ENCODE results near the gene TMEM121B. TPM values are rescaled to one million over a fixed set of nuclear protein-coding genes. Genes with fewer than 3 reads are reported as not detected.
A peak's percentile ranks its signal among the peaks of the same experiment; 100 is the strongest.

The TMEM121B gene
- total and polyA plus RNA-seq, 4 donors, result 2.1 to 12.9 (median 8.6) TPM

- Histone ChIP-seq H3K36me3 (ENCODE audit: control insufficient read depth, insufficient read depth, low read length) (peaks cover 14% of the 10 kb centered on the region), H3K27ac (ENCODE audit: low read depth, low read length) (no peak overlapping the region), H3K27me3 (ENCODE audit: control insufficient read depth, insufficient read depth, low read length) (no peaks in the 10 kb centered on the region), H3K4me3 (ENCODE audit: low read depth, low read length) (no peak overlapping the region), H3K9me3 (ENCODE audit: control insufficient read depth, insufficient read depth, low read length) (no peaks in the 10 kb centered on the region), H3K4me1 (ENCODE audit: control insufficient read depth, insufficient read depth, low read length) (peaks cover 3% of the 10 kb centered on the region)
- DNase-seq (ENCODE audit: low read depth in 4 of 6, low spot score in 6 of 6), result no peak
- WGBS (ENCODE audit: insufficient coverage), result 78% methylated on average over 6 of the region's 7 CpGs
These were observed 22.8 kb downstream of the TMEM121B start for GRCh38 chr22:17098379-17098819.

GRCh38 chr22:17097701-17098100, 23.5 kb downstream of the TMEM121B start:
- Histone ChIP-seq H3K9me3 (ENCODE audit: control insufficient read depth, insufficient read depth, low read length) (no peaks in the 10 kb centered on the region), H3K4me1 (ENCODE audit: control insufficient read depth, insufficient read depth, low read length) (peaks cover 3% of the 10 kb centered on the region), H3K36me3 (ENCODE audit: control insufficient read depth, insufficient read depth, low read length) (peaks cover 14% of the 10 kb centered on the region), H3K27me3 (ENCODE audit: control insufficient read depth, insufficient read depth, low read length) (no peaks in the 10 kb centered on the region), H3K4me3 (ENCODE audit: low read depth, low read length) (no peak overlapping the region), H3K27ac (ENCODE audit: low read depth, low read length) (no peak overlapping the region)
- 71% methylated on average over 6 of the region's 6 CpGs for WGBS (ENCODE audit: insufficient coverage)
- DNase-seq (ENCODE audit: low read depth in 4 of 6, low spot score in 6 of 6), result no peak

- Histone ChIP-seq H3K36me3 (ENCODE audit: control insufficient read depth, insufficient read depth, low read length) (peaks cover 12% of the 10 kb centered on the region), H3K4me1 (ENCODE audit: control insufficient read depth, insufficient read depth, low read length) (peaks cover 3% of the 10 kb centered on the region), H3K4me3 (ENCODE audit: low read depth, low read length) (no peak overlapping the region), H3K27ac (ENCODE audit: low read depth, low read length) (no peak overlapping the region), H3K9me3 (ENCODE audit: control insufficient read depth, insufficient read depth, low read length) (no peaks in the 10 kb centered on the region), H3K27me3 (ENCODE audit: control insufficient read depth, insufficient read depth, low read length) (no peaks in the 10 kb centered on the region)
- 63% methylated on average over 2 of the region's 6 CpGs for WGBS (ENCODE audit: insufficient coverage)
- DNase-seq (ENCODE audit: low read depth in 4 of 6, low spot score in 6 of 6), result peak in 1 of 6 donors; percentile 21
These were observed 24.1 kb downstream of the TMEM121B start for GRCh38 chr22:17097062-17097461.

DNA sequence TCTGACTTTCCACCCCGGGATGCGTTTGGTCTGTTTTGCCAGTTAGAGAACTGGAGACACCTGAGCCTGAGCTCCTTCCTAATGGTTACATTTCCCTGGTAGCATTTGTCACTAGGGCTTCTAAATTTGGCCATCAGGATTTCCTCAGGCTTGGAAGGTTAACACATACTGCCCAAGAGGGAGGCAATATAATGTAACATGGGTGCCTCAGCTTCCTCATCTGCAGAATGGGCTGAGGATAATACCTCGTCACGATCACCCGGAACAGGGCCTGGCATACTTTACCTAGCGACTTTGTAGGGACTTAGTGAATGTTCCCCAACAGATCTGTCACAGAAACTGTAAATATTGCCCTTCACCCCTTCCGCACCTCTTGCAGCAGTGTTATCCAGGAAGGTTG, 25.1 kb downstream of the TMEM121B start:
- DNase-seq (ENCODE audit: low read depth in 4 of 6, low spot score in 6 of 6), result no peak
- H3K27me3 ChIP-seq (ENCODE audit: control insufficient read depth, insufficient read depth, low read length), result no peaks in the 10 kb centered on the region
- no peak overlapping the region for H3K27ac ChIP-seq (ENCODE audit: low read depth, low read length)
- WGBS (ENCODE audit: insufficient coverage), result 93% methylated on average over 6 of the region's 7 CpGs
- H3K9me3 ChIP-seq (ENCODE audit: control insufficient read depth, insufficient read depth, low read length), result no peaks in the 10 kb centered on the region
- no peak overlapping the region for H3K4me3 ChIP-seq (ENCODE audit: low read depth, low read length)
- peaks cover 3% of the 10 kb centered on the region for H3K4me1 ChIP-seq (ENCODE audit: control insufficient read depth, insufficient read depth, low read length)
- H3K36me3 ChIP-seq (ENCODE audit: control insufficient read depth, insufficient read depth, low read length), result peaks cover 7% of the 10 kb centered on the region

DNA sequence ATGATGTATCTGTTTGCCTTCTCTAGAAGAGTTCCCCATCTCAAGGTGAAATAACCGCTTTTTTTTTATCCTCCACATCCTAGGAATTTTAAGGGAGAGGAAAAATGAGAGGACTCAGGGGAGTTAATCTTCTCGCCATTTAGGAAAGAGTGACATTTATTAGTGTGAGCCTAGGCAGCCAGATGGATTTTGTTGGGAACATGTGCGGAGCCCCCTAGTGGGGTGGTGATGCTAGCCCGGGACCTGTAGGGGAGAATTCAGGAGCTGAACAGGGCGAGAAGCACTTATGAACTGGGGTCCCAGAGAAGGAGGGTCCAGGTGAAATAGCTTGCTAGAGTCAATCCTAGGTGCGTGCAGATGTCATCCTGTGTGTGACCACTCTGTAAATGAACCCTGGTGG, 25.6 kb downstream of the TMEM121B start:
- DNase-seq (ENCODE audit: low read depth in 4 of 6, low spot score in 6 of 6), result no peak
- Histone ChIP-seq H3K4me3 (ENCODE audit: low read depth, low read length) (no peak overlapping the region), H3K27ac (ENCODE audit: low read depth, low read length) (no peak overlapping the region), H3K4me1 (ENCODE audit: control insufficient read depth, insufficient read depth, low read length) (peaks cover 3% of the 10 kb centered on the region), H3K27me3 (ENCODE audit: control insufficient read depth, insufficient read depth, low read length) (no peaks in the 10 kb centered on the region), H3K9me3 (ENCODE audit: control insufficient read depth, insufficient read depth, low read length) (no peaks in the 10 kb centered on the region), H3K36me3 (ENCODE audit: control insufficient read depth, insufficient read depth, low read length) (peaks cover 5% of the 10 kb centered on the region)
- WGBS (ENCODE audit: insufficient coverage), result 69% methylated on average over 5 of the region's 6 CpGs

GRCh38 chr22:17093081-17093480, 28.1 kb downstream of the TMEM121B start:
- Histone ChIP-seq H3K27ac (ENCODE audit: low read depth, low read length) (no peak overlapping the region), H3K27me3 (ENCODE audit: control insufficient read depth, insufficient read depth, low read length) (no peaks in the 10 kb centered on the region), H3K4me1 (ENCODE audit: control insufficient read depth, insufficient read depth, low read length) (peaks cover 3% of the 10 kb centered on the region), H3K9me3 (ENCODE audit: control insufficient read depth, insufficient read depth, low read length) (no peaks in the 10 kb centered on the region), H3K4me3 (ENCODE audit: low read depth, low read length) (no peak overlapping the region), H3K36me3 (ENCODE audit: control insufficient read depth, insufficient read depth, low read length) (peaks cover 3% of the 10 kb centered on the region)
- DNase-seq (ENCODE audit: low read depth in 4 of 6, low spot score in 6 of 6), result no peak
- 89% methylated on average over 3 of the region's 3 CpGs for WGBS (ENCODE audit: insufficient coverage)

GRCh38 chr22:17091851-17092250, 29.3 kb downstream of the TMEM121B start:
- no CpG with 5 or more reads among the region's 4 CpGs for WGBS (ENCODE audit: insufficient coverage)
- H3K9me3 ChIP-seq (ENCODE audit: control insufficient read depth, insufficient read depth, low read length), result no peaks in the 10 kb centered on the region
- no peaks in the 10 kb centered on the region for H3K4me1 ChIP-seq (ENCODE audit: control insufficient read depth, insufficient read depth, low read length)
- DNase-seq (ENCODE audit: low read depth in 4 of 6, low spot score in 6 of 6), result no peak
- no peak overlapping the region for H3K4me3 ChIP-seq (ENCODE audit: low read depth, low read length)
- H3K27ac ChIP-seq (ENCODE audit: low read depth, low read length), result no peak overlapping the region
- H3K36me3 ChIP-seq (ENCODE audit: control insufficient read depth, insufficient read depth, low read length), result no peaks in the 10 kb centered on the region
- H3K27me3 ChIP-seq (ENCODE audit: control insufficient read depth, insufficient read depth, low read length), result no peaks in the 10 kb centered on the region

- Histone ChIP-seq H3K4me3 (ENCODE audit: low read depth, low read length) (no peak overlapping the region), H3K27me3 (ENCODE audit: control insufficient read depth, insufficient read depth, low read length) (peaks cover 12% of the 10 kb centered on the region), H3K27ac (ENCODE audit: low read depth, low read length) (no peak overlapping the region), H3K4me1 (ENCODE audit: control insufficient read depth, insufficient read depth, low read length) (peaks cover 9% of the 10 kb centered on the region), H3K36me3 (ENCODE audit: control insufficient read depth, insufficient read depth, low read length) (no peaks in the 10 kb centered on the region), H3K9me3 (ENCODE audit: control insufficient read depth, insufficient read depth, low read length) (no peaks in the 10 kb centered on the region)
- DNase-seq (ENCODE audit: low read depth in 4 of 6, low spot score in 6 of 6), result no peak
These were observed 30.6 kb downstream of the TMEM121B start for GRCh38 chr22:17090550-17090949.

GRCh38 chr22:17087498-17088131, 33.5 kb downstream of the TMEM121B start:
- H3K27ac ChIP-seq (ENCODE audit: low read depth, low read length), result no peak overlapping the region
- WGBS (ENCODE audit: insufficient coverage), result 90% methylated on average over 7 of the region's 12 CpGs
- H3K9me3 ChIP-seq (ENCODE audit: control insufficient read depth, insufficient read depth, low read length), result no peaks in the 10 kb centered on the region
- H3K4me3 ChIP-seq (ENCODE audit: low read depth, low read length), result no peak overlapping the region
- peaks cover 32% of the 10 kb centered on the region for H3K27me3 ChIP-seq (ENCODE audit: control insufficient read depth, insufficient read depth, low read length)
- no peaks in the 10 kb centered on the region for H3K36me3 ChIP-seq (ENCODE audit: control insufficient read depth, insufficient read depth, low read length)
- peaks cover 24% of the 10 kb centered on the region for H3K4me1 ChIP-seq (ENCODE audit: control insufficient read depth, insufficient read depth, low read length)
- no peak for DNase-seq (ENCODE audit: low read depth in 4 of 6, low spot score in 6 of 6)

GRCh38 chr22:17086788-17087497, 34.2 kb downstream of the TMEM121B start:
- no peak for DNase-seq (ENCODE audit: low read depth in 4 of 6, low spot score in 6 of 6)
- Histone ChIP-seq H3K4me1 (ENCODE audit: control insufficient read depth, insufficient read depth, low read length) (peaks cover 24% of the 10 kb centered on the region), H3K36me3 (ENCODE audit: control insufficient read depth, insufficient read depth, low read length) (no peaks in the 10 kb centered on the region), H3K27me3 (ENCODE audit: control insufficient read depth, insufficient read depth, low read length) (peaks cover 32% of the 10 kb centered on the region), H3K27ac (ENCODE audit: low read depth, low read length) (no peak overlapping the region), H3K9me3 (ENCODE audit: control insufficient read depth, insufficient read depth, low read length) (no peaks in the 10 kb centered on the region), H3K4me3 (ENCODE audit: low read depth, low read length) (no peak overlapping the region)
- 66% methylated on average over 9 of the region's 10 CpGs for WGBS (ENCODE audit: insufficient coverage)
